AG08395 (cell line): ENCODE data around the gene CLDN1.

Source experiments
- DNase-seq: peaks from one replicate; pipeline ENCODE4 v3.0.0; 2012; ENCODE audit warnings: mixed read lengths, low spot score

CLDN1 gene

GRCh38 chr3:190330936-190331734, 8.9 kb upstream of the CLDN1 start:
- no peak for DNase-seq

GRCh38 chr3:190326930-190327329, 4.7 kb upstream of the CLDN1 start:
- peak; percentile 25 for DNase-seq

GRCh38 chr3:190326361-190326760, 4.1 kb upstream of the CLDN1 start:
- no peak for DNase-seq

DNA sequence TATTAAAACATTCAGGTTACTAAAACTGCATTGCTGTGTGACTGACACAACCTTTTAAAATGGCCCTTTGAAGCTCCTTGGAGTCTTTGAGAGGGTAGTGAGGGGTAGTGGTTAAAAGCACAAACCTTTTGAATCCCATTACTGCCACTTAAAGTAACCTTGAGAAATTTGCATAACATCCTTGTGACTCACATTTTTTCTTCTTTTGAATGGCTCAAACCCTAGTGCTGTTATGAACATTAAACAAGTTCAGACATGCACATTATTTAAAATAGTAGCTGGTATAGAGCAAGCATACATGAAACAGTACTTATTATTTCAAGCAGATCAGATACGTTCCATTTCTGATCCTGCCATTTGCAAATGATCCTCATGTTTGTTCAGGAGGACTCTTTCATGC, 3.7 kb upstream of the CLDN1 start:
- DNase-seq = no peak

GRCh38 chr3:190323246-190323626, 990 bp upstream of the CLDN1 start:
- DNase-seq = no peak

DNA sequence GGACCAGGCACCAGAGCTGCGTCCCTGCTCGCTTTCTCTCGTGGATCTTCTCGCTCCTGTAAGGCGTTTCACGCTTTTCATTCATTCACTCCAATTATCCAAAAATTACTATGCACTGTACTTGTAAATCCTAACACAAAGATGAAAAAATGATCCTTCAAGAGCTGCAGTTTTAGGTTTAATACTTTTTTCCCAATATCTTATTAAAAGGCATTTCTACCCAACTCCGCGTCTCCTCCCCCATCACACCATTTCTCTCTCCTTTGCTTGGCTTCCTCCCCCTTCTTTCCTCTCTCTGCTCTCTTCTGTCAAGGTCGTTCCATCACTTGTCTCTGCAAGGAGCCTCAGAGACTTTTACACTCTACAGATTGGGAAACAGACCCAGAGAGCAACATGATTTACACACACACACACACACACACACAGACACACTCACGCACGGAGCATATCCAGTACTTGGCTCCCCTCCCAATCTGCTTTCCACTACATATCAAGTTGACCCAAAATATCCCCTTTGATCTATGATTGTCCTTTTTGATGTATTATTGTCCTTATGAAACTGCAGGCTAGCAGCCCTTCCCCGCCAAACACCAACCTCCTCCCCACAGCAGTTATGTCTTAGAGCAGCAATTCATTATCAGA, 479 bp upstream of the CLDN1 start:
- DNase-seq = no peak

DNA sequence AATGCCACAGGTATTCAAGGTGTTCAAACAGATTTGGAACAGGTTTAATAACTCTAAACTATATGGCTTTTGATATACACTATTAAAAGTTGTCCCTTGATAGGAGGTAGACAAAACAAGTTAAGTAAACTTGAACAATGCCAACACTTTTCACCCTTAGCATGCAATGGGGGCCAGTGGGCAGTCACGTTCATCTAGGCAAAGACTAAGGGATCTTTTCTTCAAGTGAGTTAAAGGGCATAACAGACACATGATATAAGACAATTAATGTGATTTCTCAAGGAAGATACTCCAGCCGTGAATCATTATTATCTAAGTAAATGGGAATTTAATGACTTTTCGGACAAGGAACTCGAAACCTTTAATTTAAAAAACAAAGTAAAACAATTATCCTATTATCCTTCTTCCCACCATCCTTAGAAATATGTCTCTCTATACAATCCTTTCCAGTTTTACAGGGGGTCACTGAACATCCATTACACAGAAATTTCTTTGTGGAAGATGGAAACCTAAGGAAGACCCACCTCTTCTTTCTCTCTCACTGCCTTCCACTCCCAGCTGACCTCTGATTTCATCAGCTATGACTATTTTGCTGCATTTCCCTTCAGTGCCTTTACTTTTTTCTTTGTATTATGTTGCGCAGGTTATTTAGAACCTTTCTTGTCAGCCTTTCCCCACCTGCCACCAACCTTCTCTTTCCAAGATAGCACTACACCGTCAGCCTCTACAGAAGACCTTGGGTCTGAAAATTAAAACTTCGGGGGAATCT, 1.5 kb downstream of the CLDN1 start:
- DNase-seq = no peak

DNA sequence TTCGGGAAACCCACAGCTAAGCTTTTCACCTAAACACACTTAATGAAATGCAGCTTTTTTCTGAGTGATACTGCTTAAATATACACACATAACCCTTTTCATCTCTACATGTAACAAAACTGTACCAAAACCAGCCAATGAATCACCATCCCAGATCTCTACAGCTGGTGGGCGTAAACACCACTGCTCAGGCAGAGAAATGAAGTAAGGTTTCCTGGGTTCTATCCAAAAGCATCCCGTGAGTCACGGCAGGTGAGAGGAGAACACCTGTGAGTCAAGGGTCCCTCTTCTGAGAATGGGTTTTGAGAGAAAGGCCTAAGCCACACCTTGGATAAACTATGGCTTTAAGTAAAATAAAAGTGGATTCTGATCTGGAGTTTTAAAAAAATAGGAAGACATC, 2.6 kb downstream of the CLDN1 start:
- DNase-seq = no peak

- no peak for DNase-seq
These were observed 3.6 kb downstream of the CLDN1 start for GRCh38 chr3:190318666-190319065.

GRCh38 chr3:190314741-190315140, 7.5 kb downstream of the CLDN1 start:
- DNase-seq = no peak

- DNase-seq = no peak
These were observed 12.8 kb downstream of the CLDN1 start for GRCh38 chr3:190309414-190309813.

- DNase-seq = no peak
These were observed 14.1 kb downstream of the CLDN1 start for GRCh38 chr3:190308154-190308553.

- no peak for DNase-seq
These were observed 15.1 kb downstream of the CLDN1 start for GRCh38 chr3:190307164-190307545.

DNA sequence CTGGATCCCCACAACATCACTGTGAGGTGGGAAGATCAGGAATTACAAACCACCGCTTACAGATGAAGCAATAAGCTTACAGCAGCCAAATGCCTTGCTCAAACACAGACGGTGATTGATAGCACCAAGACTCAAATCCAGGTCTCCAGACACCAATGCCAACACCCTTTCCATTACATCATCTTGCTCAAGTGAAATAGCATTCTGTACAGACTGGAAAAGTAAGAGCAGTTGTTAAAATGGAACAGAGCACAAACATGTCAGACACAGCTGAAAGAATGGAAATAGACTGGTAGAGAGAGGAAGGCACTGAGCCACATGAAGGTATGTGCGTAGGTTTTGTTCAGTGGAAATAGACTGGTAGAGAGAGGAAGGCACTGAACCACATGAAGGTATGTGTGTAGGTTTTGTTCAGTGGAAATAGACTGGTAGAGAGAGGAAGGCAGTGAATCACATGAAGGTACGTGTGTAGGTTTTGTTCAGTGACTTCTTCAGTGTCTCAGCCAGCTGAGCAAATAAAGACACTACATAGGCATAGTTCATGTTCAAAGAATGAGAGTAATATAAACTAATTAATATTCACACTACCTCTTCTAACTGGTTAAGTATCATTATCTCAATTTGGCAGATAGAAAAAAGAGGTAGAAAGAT, 15.6 kb downstream of the CLDN1 start:
- no peak for DNase-seq

GRCh38 chr3:190306026-190306425, 16.2 kb downstream of the CLDN1 start:
- no peak for DNase-seq

DNA sequence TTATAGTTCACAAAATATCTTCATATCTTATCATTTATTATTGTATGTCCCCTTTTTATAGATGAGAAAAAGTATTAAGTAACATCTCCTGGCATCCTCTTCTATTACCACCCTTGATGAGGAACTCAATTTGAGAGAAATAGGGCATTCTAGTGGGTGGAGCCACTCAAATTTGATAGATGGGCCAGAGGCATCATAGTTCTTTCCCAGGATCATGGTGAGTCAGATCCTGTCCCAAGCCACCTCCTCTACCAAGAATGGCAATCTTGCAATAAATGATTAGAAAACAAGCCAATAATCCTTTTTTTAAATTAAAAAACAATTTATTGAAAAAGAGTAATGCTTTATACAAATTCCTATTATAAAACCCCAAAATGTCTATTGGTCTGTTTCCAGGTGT, 16.8 kb downstream of the CLDN1 start:
- peak; percentile 33 for DNase-seq

- DNase-seq = no peak
These were observed 18.4 kb downstream of the CLDN1 start for GRCh38 chr3:190303884-190304283.

DNA sequence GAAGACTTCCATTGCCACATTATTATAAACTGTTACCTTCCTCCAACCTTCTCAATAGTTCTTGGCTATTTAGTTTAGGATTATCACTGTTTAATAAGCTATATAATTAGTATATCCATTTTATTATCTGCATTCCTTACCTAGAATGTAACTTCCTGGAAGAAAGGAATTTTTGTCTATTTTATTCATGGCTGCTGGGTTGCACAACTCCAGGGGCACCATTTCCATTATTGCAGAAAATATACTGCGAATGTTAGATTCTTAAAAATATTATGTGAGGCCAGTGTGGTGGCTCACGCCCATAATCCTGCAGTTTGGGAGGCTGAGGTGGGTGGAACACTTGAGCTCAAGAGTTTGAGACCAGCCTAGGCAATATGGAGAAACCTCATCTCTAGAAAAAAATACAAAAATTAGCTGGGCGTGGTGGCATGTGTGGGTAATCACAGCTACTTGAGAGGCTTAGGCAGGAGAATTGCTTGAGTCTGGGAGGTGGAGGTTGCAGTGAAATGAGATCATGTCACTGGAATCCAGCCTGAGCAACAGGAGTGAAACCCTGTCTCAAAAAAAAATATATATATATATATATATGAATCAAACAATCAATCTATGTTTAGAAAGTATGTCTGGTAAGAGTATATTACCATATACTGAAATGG, 19.9 kb downstream of the CLDN1 start:
- no peak for DNase-seq

DNA sequence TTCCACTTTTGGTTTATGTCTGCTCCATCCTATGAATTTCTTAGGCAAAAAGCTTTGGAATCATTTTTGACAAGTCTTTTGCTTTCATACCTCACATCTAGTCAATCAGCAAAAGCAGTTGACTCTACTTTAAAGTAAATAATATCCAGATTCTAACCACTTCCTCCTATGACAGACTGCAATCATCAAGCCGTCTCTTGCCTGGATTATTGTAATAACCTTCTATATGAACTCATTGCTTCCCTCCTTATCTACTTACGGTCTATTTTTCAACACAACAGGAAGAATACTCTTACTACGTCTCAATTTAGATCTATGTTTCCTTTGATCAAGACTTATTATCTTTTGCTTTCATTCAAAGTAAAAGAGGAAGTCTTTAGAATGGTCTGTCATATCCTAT, 20.7 kb downstream of the CLDN1 start:
- DNase-seq = no peak

GRCh38 chr3:190299969-190300368, 22.3 kb downstream of the CLDN1 start:
- no peak for DNase-seq

DNA sequence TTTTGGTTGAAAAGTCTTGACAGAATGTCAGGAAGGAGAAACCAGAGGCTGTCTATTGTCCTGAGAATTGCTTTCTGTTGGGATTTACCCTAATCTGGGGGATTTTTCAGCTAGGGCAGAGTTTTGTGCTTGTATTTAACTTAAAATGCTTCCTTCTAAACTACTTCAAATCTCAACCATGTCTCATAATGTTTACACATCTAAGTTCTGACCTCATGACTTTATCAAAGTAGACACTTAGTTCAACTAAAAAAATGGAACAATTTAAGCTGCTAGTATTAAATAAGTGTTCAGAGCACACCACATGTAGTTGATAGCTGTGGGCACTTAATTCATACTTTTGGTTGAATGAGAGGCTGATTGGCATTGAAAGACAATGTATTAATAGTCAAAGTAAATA, 28.2 kb downstream of the CLDN1 start:
- DNase-seq = no peak

- no peak for DNase-seq
These were observed 28.6 kb downstream of the CLDN1 start for GRCh38 chr3:190293621-190294020.
